Measurements from ENCODE around the gene MKLN1.

The MKLN1 gene

DNA sequence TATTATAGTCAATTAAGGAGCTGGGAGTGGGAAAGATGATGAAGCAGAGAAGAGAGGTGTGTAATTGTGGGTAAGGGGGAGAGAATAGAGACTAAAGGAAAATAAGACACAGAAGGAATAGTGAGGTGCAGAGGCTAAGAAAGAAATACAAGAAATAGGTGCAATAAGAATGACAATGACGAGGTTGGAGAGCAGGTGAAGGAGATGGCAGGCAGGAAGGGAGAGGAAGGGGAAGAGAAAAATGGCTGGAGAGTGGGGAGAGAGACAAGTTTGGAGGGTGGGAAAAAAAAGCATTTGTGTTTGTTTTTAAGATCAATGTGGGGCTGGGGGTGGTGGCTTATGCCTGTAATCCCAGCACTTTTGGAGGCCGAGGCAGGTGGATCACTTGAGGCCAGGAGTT lies 27.6 kb upstream of the MKLN1 start:
- no peak overlapping the region for H3K4me2 ChIP-seq (ENCODE audit: low read length)
- no peak overlapping the region for H3K9ac ChIP-seq (ENCODE audit: low read length)
- peaks cover 62% of the 10 kb centered on the region for H3K4me1 ChIP-seq (ENCODE audit: insufficient read depth, low read length, severe bottlenecking)
- H3K4me3 ChIP-seq (ENCODE audit: low read depth, low read length, poor library complexity, severe bottlenecking) = no peak overlapping the region
- H3K9me3 ChIP-seq (ENCODE audit: low read length) = no peaks in the 10 kb centered on the region
- H3K9me2 ChIP-seq (ENCODE audit: low read depth, low read length) = no peaks in the 10 kb centered on the region
- H3K79me2 ChIP-seq (ENCODE audit: insufficient read depth, low read length) = no peaks in the 10 kb centered on the region
- H3K36me3 ChIP-seq (ENCODE audit: insufficient read depth, low read length) = no peaks in the 10 kb centered on the region
- no peaks in the 10 kb centered on the region for H4K20me1 ChIP-seq (ENCODE audit: insufficient read depth, low read length)
- TF ChIP-seq EZH2 (IDR thresholded peaks at IDR 0.05; ENCODE audit: borderline replicate concordance, low read length) = no peak
- TF ChIP-seq, protein P1, sequence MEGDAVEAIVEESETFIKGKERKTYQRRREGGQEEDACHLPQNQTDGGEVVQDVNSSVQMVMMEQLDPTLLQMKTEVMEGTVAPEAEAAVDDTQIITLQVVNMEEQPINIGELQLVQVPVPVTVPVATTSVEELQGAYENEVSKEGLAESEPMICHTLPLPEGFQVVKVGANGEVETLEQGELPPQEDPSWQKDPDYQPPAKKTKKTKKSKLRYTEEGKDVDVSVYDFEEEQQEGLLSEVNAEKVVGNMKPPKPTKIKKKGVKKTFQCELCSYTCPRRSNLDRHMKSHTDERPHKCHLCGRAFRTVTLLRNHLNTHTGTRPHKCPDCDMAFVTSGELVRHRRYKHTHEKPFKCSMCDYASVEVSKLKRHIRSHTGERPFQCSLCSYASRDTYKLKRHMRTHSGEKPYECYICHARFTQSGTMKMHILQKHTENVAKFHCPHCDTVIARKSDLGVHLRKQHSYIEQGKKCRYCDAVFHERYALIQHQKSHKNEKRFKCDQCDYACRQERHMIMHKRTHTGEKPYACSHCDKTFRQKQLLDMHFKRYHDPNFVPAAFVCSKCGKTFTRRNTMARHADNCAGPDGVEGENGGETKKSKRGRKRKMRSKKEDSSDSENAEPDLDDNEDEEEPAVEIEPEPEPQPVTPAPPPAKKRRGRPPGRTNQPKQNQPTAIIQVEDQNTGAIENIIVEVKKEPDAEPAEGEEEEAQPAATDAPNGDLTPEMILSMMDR (IDR thresholded peaks at IDR 0.05; ENCODE audit: low read length) = no peak
- H3K27ac ChIP-seq (ENCODE audit: low read depth, low read length, poor library complexity, severe bottlenecking) = peak overlapping the region; percentile 6
- no peaks in the 10 kb centered on the region for H3K27me3 ChIP-seq (ENCODE audit: insufficient read depth, low read length)
- no peaks in the 10 kb centered on the region for H3F3A ChIP-seq (ENCODE audit: insufficient read depth, low read length)
- no peak overlapping the region for H2AFZ ChIP-seq (ENCODE audit: low read length)

DNA sequence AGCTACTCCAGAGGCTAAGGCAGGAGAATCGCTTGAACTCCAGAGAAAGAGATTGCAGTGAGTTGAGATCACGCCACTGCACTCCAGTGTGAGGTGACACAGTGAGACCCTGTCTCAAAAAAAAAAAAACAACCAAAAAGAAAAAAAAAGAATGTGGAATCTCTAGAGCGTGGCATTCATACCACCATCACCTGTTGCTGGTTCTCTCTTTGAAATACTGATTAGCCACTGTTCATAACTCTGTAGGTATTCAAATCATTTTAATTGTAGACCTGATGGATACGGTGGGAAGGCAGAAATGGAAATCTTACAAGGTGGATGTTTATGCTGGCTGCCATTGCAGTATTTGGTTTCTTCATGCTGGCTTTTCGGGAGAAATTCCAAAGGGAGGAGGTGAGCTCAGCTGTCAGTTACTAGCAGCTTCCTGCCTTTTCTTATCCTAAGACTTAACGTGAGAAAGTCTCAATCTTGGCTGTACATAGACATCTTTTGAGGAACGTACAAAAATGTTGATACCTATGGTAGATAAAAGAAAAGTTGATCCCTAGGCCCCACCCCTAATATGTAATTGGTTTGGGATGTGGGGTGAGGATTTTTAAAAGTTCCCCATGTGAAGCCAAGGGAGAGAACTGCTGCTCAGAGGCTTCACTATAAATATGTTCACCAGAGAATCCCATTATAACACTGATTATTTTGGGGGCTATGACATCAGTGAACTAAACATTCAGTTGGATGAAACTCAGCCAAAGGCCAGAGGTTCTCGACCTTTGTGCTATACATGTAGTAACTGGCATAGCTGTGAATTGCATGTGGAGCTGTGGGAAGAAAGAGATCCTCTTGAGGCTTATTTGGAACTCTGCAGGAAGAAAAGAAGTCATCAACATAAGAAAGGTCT lies 26.9 kb upstream of the MKLN1 start:
- peak overlapping the region; percentile 35 for H3K27ac ChIP-seq (ENCODE audit: low read depth, low read length, poor library complexity, severe bottlenecking)
- no peaks in the 10 kb centered on the region for H4K20me1 ChIP-seq (ENCODE audit: insufficient read depth, low read length)
- H3K9me2 ChIP-seq (ENCODE audit: low read depth, low read length) = no peaks in the 10 kb centered on the region
- no peaks in the 10 kb centered on the region for H3K79me2 ChIP-seq (ENCODE audit: insufficient read depth, low read length)
- H3K4me1 ChIP-seq (ENCODE audit: insufficient read depth, low read length, severe bottlenecking) = peaks cover 62% of the 10 kb centered on the region
- H3K9ac ChIP-seq (ENCODE audit: low read length) = no peak overlapping the region; the same call in 1 of the 2 replicates
- H3K4me3 ChIP-seq (ENCODE audit: low read depth, low read length, poor library complexity, severe bottlenecking) = no peak overlapping the region
- no peak for TF ChIP-seq EZH2 (IDR thresholded peaks at IDR 0.05; ENCODE audit: borderline replicate concordance, low read length)
- TF ChIP-seq, protein P1 (IDR thresholded peaks at IDR 0.05; ENCODE audit: low read length) = no peak
- no peaks in the 10 kb centered on the region for H3K36me3 ChIP-seq (ENCODE audit: insufficient read depth, low read length)
- no peaks in the 10 kb centered on the region for H3K27me3 ChIP-seq (ENCODE audit: insufficient read depth, low read length)
- no peak overlapping the region for H2AFZ ChIP-seq (ENCODE audit: low read length)
- H3F3A ChIP-seq (ENCODE audit: insufficient read depth, low read length) = no peaks in the 10 kb centered on the region
- no peaks in the 10 kb centered on the region for H3K9me3 ChIP-seq (ENCODE audit: low read length)
- no peak overlapping the region; the same call in 1 of the 2 replicates for H3K4me2 ChIP-seq (ENCODE audit: low read length)

DNA sequence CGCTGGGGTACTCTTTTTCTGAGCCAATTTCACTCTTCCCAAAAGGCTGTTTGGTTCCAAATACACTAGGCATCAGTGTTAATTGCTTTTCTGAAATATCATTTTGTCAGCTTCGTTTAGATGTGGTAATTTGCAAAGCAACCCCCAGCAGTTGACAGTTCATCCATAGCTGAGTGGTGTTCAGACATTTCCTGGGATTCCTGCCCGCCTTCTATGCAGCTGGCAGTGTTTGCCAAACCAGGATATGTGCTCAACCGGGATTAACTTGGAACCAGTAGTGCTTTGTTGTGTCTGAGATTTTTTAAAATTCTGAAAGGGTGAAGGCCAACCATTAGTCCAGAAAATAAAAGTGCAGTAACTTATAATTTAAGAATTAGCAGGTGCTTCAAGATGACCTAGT lies 25.2 kb upstream of the MKLN1 start:
- Histone ChIP-seq H3K4me2 (ENCODE audit: low read length) (peak overlapping the region; percentile 32; the same call in 1 of the 2 replicates), H3K27ac (ENCODE audit: low read depth, low read length, poor library complexity, severe bottlenecking) (peak overlapping the region; percentile 64)
- TF ChIP-seq EZH2 (IDR thresholded peaks at IDR 0.05; ENCODE audit: borderline replicate concordance, low read length) = no peak
- TF ChIP-seq, protein P1 (IDR thresholded peaks at IDR 0.05; ENCODE audit: low read length) = no peak

More for the DNA sequence above, 25.2 kb upstream of the MKLN1 start:
- Histone ChIP-seq H3K4me3 (ENCODE audit: low read depth, low read length, poor library complexity, severe bottlenecking) (no peak overlapping the region), H3K9me2 (ENCODE audit: low read depth, low read length) (no peaks in the 10 kb centered on the region), H3K9ac (ENCODE audit: low read length) (peak overlapping the region; percentile 33; the same call in 1 of the 2 replicates), H3K36me3 (ENCODE audit: insufficient read depth, low read length) (no peaks in the 10 kb centered on the region), H3F3A (ENCODE audit: insufficient read depth, low read length) (no peaks in the 10 kb centered on the region), H3K79me2 (ENCODE audit: insufficient read depth, low read length) (no peaks in the 10 kb centered on the region), H2AFZ (ENCODE audit: low read length) (peak overlapping the region; percentile 64), H3K27me3 (ENCODE audit: insufficient read depth, low read length) (no peaks in the 10 kb centered on the region), H3K9me3 (ENCODE audit: low read length) (no peaks in the 10 kb centered on the region), H4K20me1 (ENCODE audit: insufficient read depth, low read length) (no peaks in the 10 kb centered on the region), H3K4me1 (ENCODE audit: insufficient read depth, low read length, severe bottlenecking) (peaks cover 62% of the 10 kb centered on the region)

Data from OCI-LY1 (cell line).